ENCODE measurements around the gene IMPDH1. TPM values are rescaled to one million over a fixed set of nuclear protein-coding genes. Genes with fewer than 3 reads are reported as not detected.
A peak's percentile ranks its signal among the peaks of the same experiment; 100 is the strongest.

The IMPDH1 gene
- total RNA-seq, 1 experiment from 2014 or later = 74.0 TPM

GRCh38 chr7:128434413-128435326, 24.9 kb upstream of the IMPDH1 start:
- H3K4me1 Mint-ChIP-seq (ENCODE audit: insufficient read depth, unreplicated experiment) = no peaks in the 10 kb centered on the region
- intact Hi-C loops (cut with micrococcal nuclease) = no loop called here
- CTCF ChIA-PET = interaction anchor here (0.5 to 14.8 kb wide), 5 partner anchors 7 to 35 kb away, joined by 3 to 269 read pairs (median 3); no protein-coding TSS in a partner anchor
- H3K27ac Mint-ChIP-seq (ENCODE audit: low read depth, unreplicated experiment) = no peak overlapping the region
- TF ChIP-seq CTCF (IDR thresholded peaks at IDR 0.05; ENCODE audit: unreplicated experiment) = no peak
- DNase-seq (ENCODE audit: unreplicated experiment) = peak; percentile 15
- POLR2A ChIA-PET = interaction anchor here (1.5 kb wide), 1 partner anchor 21 kb away, joined by 7 read pairs; the partner anchor contains the start of gene HILPDA
- H3K4me3 Mint-ChIP-seq (ENCODE audit: unreplicated experiment) = no peak overlapping the region
- H3K27me3 Mint-ChIP-seq (ENCODE audit: insufficient read depth, unreplicated experiment) = no peaks in the 10 kb centered on the region
- H3K9me3 Mint-ChIP-seq (ENCODE audit: unreplicated experiment) = no peaks in the 10 kb centered on the region
- no TSS peak for BruUV-seq (replicated peaks)
- H3K36me3 Mint-ChIP-seq (ENCODE audit: insufficient read depth, unreplicated experiment) = no peaks in the 10 kb centered on the region

- BruUV-seq (replicated peaks) = no TSS peak
Measured at GRCh38 chr7:128431754-128432153, 22.0 kb upstream of the IMPDH1 start.

GRCh38 chr7:128431221-128431620, 21.4 kb upstream of the IMPDH1 start:
- Mint-ChIP-seq H3K27me3 (ENCODE audit: insufficient read depth, unreplicated experiment) (no peaks in the 10 kb centered on the region), H3K4me3 (ENCODE audit: unreplicated experiment) (no peak overlapping the region), H3K36me3 (ENCODE audit: insufficient read depth, unreplicated experiment) (no peaks in the 10 kb centered on the region), H3K9me3 (ENCODE audit: unreplicated experiment) (no peaks in the 10 kb centered on the region), H3K4me1 (ENCODE audit: insufficient read depth, unreplicated experiment) (peaks cover 11% of the 10 kb centered on the region), H3K27ac (ENCODE audit: low read depth, unreplicated experiment) (no peak overlapping the region)
- intact Hi-C loops (cut with micrococcal nuclease) = no loop called here
- peak; percentile 20 for DNase-seq (ENCODE audit: unreplicated experiment)
- POLR2A ChIA-PET = no interaction called here
- no TSS peak for BruUV-seq (replicated peaks)
- CTCF ChIA-PET = interaction anchor here (0.6 to 14.8 kb wide), 2 partner anchors 30 to 235 kb away, joined by 3 to 269 read pairs; no protein-coding TSS in a partner anchor
- no peak for TF ChIP-seq CTCF (IDR thresholded peaks at IDR 0.05; ENCODE audit: unreplicated experiment)

More at GRCh38 chr7:128431754-128432153, 22.0 kb upstream of the IMPDH1 start:
- TF ChIP-seq CTCF (IDR thresholded peaks at IDR 0.05; ENCODE audit: unreplicated experiment) = no peak
- DNase-seq (ENCODE audit: unreplicated experiment) = no peak
- Mint-ChIP-seq H3K9me3 (ENCODE audit: unreplicated experiment) (no peaks in the 10 kb centered on the region), H3K4me1 (ENCODE audit: insufficient read depth, unreplicated experiment) (peaks cover 11% of the 10 kb centered on the region), H3K27me3 (ENCODE audit: insufficient read depth, unreplicated experiment) (no peaks in the 10 kb centered on the region), H3K4me3 (ENCODE audit: unreplicated experiment) (no peak overlapping the region), H3K36me3 (ENCODE audit: insufficient read depth, unreplicated experiment) (no peaks in the 10 kb centered on the region), H3K27ac (ENCODE audit: low read depth, unreplicated experiment) (no peak overlapping the region)
- intact Hi-C loops (cut with micrococcal nuclease) = no loop called here
- ChIA-PET CTCF (interaction anchor here (0.8 to 14.8 kb wide), 2 partner anchors 29 to 241 kb away, joined by 3 to 269 read pairs; partner anchors contain the start of gene GARIN1A), POLR2A (interaction anchor here (1.1 kb wide), 1 partner anchor 12 kb away, joined by 3 read pairs; no protein-coding TSS in a partner anchor)

- no TSS peak for BruUV-seq (replicated peaks)
- ChIA-PET POLR2A (no interaction called here), CTCF (interaction anchor here (0.8 to 14.8 kb wide), 6 partner anchors 9 to 83 kb away, joined by 3 to 269 read pairs (median 68); no protein-coding TSS in a partner anchor)
- DNase-seq (ENCODE audit: unreplicated experiment) = no peak
- H3K27ac Mint-ChIP-seq (ENCODE audit: low read depth, unreplicated experiment) = no peak overlapping the region
- H3K36me3 Mint-ChIP-seq (ENCODE audit: insufficient read depth, unreplicated experiment) = no peaks in the 10 kb centered on the region
- H3K27me3 Mint-ChIP-seq (ENCODE audit: insufficient read depth, unreplicated experiment) = no peaks in the 10 kb centered on the region
- intact Hi-C loops (cut with micrococcal nuclease) = no loop called here
- H3K4me1 Mint-ChIP-seq (ENCODE audit: insufficient read depth, unreplicated experiment) = peaks cover 11% of the 10 kb centered on the region
- H3K9me3 Mint-ChIP-seq (ENCODE audit: unreplicated experiment) = no peaks in the 10 kb centered on the region
- H3K4me3 Mint-ChIP-seq (ENCODE audit: unreplicated experiment) = no peak overlapping the region
- TF ChIP-seq CTCF (IDR thresholded peaks at IDR 0.05; ENCODE audit: unreplicated experiment) = no peak
Measured at GRCh38 chr7:128430207-128430606, 20.4 kb upstream of the IMPDH1 start.
